HEK293T (cell line): ENCODE results near the gene PRXL2C.

Experiments used
- ARNT ChIP-seq: fragments of 450-650 bp; IDR thresholded peaks from 2 replicates; pipeline ENCODE4 v1.6.1; 2017; ENCODE audit warnings: mild to moderate bottlenecking
- FOXM1 ChIP-seq: fragments of 450-650 bp; IDR thresholded peaks from 2 replicates; pipeline ENCODE4 v1.6.1; 2017; ENCODE audit warnings: mild to moderate bottlenecking, borderline replicate concordance
- HDGF ChIP-seq: fragments of 450-650 bp; IDR thresholded peaks from 2 replicates; pipeline ENCODE4 v1.6.1; 2017; ENCODE audit warnings: antibody characterized with exemption, borderline replicate concordance

DNA sequence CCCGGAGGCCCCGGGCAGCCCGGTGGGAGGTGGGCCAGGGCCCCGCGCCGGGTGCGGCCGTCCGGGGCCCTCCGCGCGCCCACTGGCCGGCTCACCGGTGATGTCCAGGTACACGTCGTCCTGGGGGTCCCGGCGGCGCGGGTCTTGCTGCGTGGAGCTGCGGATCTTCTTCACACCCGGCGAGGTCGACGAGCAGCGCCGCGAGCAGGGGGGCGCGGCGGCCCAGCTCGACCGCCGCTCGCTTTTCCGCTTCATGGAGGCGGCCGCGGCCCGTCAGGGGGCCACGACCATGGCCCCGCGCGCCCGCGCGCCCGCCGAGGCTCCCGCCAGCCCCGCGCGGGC is 36.0 kb downstream of the PRXL2C start:
- TF ChIP-seq ARNT (no peak), HDGF (no peak), FOXM1 (no peak)
